HG03060 (cell line): ENCODE results near the gene FAH.

Source experiments
- ATAC-seq: cut with Tn5 transposase; IDR thresholded peaks from one replicate; pipeline ENCODE4 v1.9.1; 2021; ENCODE audit warnings: low read depth, moderate number of reproducible peaks; ENCODE audit not compliant: unreplicated experiment

Gene FAH

GRCh38 chr15:80228959-80229610, 76.3 kb downstream of the FAH start:
- ATAC-seq = no peak

GRCh38 chr15:80231371-80231770, 78.6 kb downstream of the FAH start:
- ATAC-seq = no peak

GRCh38 chr15:80233581-80233980, 80.8 kb downstream of the FAH start:
- ATAC-seq = no peak

GRCh38 chr15:80234883-80235282, 82.1 kb downstream of the FAH start:
- ATAC-seq = no peak
